ENCODE results near the gene NIPAL1. TPM values are rescaled to one million over a fixed set of nuclear protein-coding genes. Genes with fewer than 3 reads are reported as not detected.

Gene NIPAL1
- total RNA-seq, 1 donor from 2014 or later: 4.3 TPM

DNA sequence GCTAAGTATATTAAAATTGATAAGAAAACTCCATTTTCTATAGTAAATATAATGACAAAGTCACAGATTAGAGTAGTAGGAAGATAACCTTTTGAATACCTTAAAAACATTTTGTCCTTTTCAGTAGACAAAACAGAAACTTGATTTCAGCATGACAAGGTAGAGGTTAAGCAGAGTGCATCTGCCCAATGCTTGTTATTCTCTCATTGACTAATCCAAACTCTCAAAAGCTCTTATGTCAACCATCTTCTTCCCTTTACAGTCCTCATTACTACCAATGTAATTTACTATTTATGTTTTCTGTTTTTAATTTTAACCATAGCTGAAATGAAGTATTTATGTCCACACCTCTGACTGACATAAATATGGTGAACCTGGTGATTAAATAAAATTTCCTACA is 11.1 kb downstream of the NIPAL1 start:
- H3K4me3 ChIP-seq (ENCODE audit: low read depth, low read length): no peak overlapping the region
- H3K27me3 ChIP-seq (ENCODE audit: control insufficient read depth, insufficient read depth, low read length): no peaks in the 10 kb centered on the region
- TF ChIP-seq, protein P1, sequence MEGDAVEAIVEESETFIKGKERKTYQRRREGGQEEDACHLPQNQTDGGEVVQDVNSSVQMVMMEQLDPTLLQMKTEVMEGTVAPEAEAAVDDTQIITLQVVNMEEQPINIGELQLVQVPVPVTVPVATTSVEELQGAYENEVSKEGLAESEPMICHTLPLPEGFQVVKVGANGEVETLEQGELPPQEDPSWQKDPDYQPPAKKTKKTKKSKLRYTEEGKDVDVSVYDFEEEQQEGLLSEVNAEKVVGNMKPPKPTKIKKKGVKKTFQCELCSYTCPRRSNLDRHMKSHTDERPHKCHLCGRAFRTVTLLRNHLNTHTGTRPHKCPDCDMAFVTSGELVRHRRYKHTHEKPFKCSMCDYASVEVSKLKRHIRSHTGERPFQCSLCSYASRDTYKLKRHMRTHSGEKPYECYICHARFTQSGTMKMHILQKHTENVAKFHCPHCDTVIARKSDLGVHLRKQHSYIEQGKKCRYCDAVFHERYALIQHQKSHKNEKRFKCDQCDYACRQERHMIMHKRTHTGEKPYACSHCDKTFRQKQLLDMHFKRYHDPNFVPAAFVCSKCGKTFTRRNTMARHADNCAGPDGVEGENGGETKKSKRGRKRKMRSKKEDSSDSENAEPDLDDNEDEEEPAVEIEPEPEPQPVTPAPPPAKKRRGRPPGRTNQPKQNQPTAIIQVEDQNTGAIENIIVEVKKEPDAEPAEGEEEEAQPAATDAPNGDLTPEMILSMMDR (IDR thresholded peaks at IDR 0.05; ENCODE audit: insufficient read depth, low read length, poor library complexity, severe bottlenecking): no peak
- no peaks in the 10 kb centered on the region for H3K36me3 ChIP-seq (ENCODE audit: control insufficient read depth, insufficient read depth, low read length)
- no peak for DNase-seq (ENCODE audit: low read depth)

DNA sequence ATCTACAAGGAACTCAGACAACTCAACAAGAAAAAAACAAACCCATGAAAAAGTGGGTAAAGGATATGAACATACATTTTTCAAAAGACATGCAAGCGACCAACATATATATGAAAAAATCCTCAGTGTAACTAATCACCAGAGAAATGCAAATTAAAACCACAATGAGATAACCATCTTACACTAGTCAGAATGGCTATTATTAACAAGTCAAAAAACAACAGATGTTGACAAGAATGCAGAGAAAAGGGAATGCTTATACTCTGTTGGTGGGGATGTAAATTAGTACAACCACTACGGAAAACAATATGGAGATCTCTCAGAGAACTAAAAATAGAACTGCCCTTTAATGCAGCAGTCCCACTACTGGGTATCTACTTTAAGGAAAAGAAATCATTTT is 12.1 kb downstream of the NIPAL1 start:
- Histone ChIP-seq H3K36me3 (ENCODE audit: control insufficient read depth, insufficient read depth, low read length) (no peaks in the 10 kb centered on the region), H3K27me3 (ENCODE audit: control insufficient read depth, insufficient read depth, low read length) (no peaks in the 10 kb centered on the region), H3K4me3 (ENCODE audit: low read depth, low read length) (no peak overlapping the region)
- DNase-seq (ENCODE audit: low read depth): no peak
- TF ChIP-seq, protein P1 (IDR thresholded peaks at IDR 0.05; ENCODE audit: insufficient read depth, low read length, poor library complexity, severe bottlenecking): no peak

DNA sequence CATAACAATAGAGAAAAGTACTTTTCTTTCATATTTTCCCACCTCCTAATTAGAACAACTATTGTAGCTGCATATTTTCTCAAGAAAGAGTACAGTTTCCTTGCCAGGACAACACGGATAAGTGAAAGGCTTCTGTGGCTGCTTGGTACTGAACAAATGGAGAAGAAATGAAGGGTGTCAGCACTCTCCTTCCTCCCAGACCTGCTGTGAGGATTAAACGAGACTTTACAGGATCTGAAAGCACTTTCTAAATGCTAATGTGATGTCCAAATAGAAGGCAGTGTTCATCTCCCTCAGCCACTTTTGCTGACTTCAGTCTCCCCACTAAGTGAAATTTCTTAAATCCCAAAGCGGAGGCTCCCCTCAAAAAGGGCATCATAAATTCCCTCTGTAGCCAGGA is 13.9 kb downstream of the NIPAL1 start:
- TF ChIP-seq, protein P1 (IDR thresholded peaks at IDR 0.05; ENCODE audit: insufficient read depth, low read length, poor library complexity, severe bottlenecking): no peak
- no peak for DNase-seq (ENCODE audit: low read depth)
- no peak overlapping the region for H3K4me3 ChIP-seq (ENCODE audit: low read depth, low read length)
- H3K27me3 ChIP-seq (ENCODE audit: control insufficient read depth, insufficient read depth, low read length): no peaks in the 10 kb centered on the region
- H3K36me3 ChIP-seq (ENCODE audit: control insufficient read depth, insufficient read depth, low read length): no peaks in the 10 kb centered on the region

DNA sequence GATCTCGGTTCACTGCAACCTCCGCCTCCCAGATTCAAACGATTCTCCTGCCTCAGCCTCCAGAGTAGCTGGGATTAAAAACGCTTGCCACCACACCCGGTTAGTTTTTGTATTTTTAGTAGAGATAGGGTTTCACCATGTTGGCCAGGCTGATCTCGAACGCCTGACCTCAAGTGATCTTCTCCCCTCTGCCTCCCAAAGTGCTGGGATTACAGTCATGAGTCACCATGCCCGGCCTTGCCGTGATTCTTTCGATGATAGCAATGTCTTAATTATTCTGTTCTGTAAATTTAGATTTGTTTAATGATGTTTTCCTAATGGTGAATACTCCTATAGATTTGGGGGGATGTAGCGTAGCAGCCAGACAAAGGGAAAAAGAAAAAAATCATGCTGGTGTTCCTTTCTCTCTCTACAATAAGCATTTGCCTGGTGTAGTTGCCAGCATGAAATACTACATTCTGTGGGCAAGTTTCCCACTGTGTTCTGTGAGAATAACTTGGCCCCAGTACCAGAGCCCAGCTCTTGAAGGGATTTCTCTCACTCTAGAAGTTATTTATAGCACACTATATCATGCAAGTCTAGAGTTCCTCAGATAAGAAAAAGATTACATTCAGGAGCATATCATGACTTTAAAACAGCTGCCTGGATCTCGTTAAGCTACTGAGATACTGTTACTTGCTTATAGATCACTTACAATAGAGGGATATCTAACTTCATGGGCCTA is 15.4 kb downstream of the NIPAL1 start:
- Histone ChIP-seq H3K4me3 (ENCODE audit: low read depth, low read length) (no peak overlapping the region), H3K27me3 (ENCODE audit: control insufficient read depth, insufficient read depth, low read length) (no peaks in the 10 kb centered on the region), H3K36me3 (ENCODE audit: control insufficient read depth, insufficient read depth, low read length) (no peaks in the 10 kb centered on the region)
- TF ChIP-seq, protein P1 (IDR thresholded peaks at IDR 0.05; ENCODE audit: insufficient read depth, low read length, poor library complexity, severe bottlenecking): no peak
- DNase-seq (ENCODE audit: low read depth): no peak

DNA sequence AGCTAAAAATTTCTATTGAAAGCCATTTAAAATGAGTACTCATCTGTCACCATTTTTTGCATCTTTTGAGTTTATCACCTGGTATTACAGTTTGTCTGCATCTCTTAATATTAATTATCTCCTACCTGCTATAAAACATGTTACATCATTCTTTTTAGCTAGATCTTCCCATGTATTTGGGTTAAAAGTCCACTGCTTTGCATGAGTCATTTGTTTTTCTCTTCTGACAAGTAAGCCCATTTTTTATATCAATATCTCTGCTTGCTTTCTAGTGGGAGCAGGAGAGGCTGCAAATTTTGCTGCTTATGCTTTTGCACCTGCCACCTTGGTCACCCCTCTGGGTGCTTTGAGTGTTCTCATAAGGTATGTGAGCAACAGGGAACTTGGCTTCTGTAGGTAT is 16.1 kb downstream of the NIPAL1 start:
- no peak for DNase-seq (ENCODE audit: low read depth)
- Histone ChIP-seq H3K4me3 (ENCODE audit: low read depth, low read length) (no peak overlapping the region), H3K36me3 (ENCODE audit: control insufficient read depth, insufficient read depth, low read length) (no peaks in the 10 kb centered on the region), H3K27me3 (ENCODE audit: control insufficient read depth, insufficient read depth, low read length) (no peaks in the 10 kb centered on the region)
- TF ChIP-seq, protein P1 (IDR thresholded peaks at IDR 0.05; ENCODE audit: insufficient read depth, low read length, poor library complexity, severe bottlenecking): no peak

DNA sequence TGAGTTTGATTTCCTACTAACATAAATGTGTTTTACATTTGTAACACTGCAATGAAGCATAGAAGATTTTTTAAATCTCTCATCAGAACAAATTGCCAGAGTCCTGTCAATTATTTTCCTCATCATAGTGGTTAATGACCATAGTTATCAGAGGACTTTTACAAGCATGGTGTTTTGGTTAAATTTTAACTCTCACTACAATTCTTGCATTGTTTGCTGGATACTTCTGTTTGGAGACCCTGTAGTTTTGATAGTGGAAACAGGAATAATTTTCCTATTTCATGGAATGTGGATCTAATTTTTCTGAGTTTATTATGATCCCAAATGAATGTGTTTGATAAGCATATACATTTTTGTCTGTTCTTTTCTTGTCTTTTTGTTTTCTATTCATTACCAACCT is 16.8 kb downstream of the NIPAL1 start:
- Histone ChIP-seq H3K4me3 (ENCODE audit: low read depth, low read length) (no peak overlapping the region), H3K27me3 (ENCODE audit: control insufficient read depth, insufficient read depth, low read length) (no peaks in the 10 kb centered on the region), H3K36me3 (ENCODE audit: control insufficient read depth, insufficient read depth, low read length) (no peaks in the 10 kb centered on the region)
- TF ChIP-seq, protein P1 (IDR thresholded peaks at IDR 0.05; ENCODE audit: insufficient read depth, low read length, poor library complexity, severe bottlenecking): no peak
- no peak for DNase-seq (ENCODE audit: low read depth)

Measured in kidney epithelial cell (primary cell).